Neural crest cell (in vitro differentiated cells): ENCODE data around the gene PCDHA4. TPM values are rescaled to one million over a fixed set of nuclear protein-coding genes. Genes with fewer than 3 reads are reported as not detected.
A peak's percentile ranks its signal among the peaks of the same experiment; 100 is the strongest.
"Not testable (repeated sequence)": the region's sequence is repeated elsewhere in the genome, so short reads cannot be mapped to it uniquely, and the experiment has no call there.

ENCODE experiments used
- DNase-seq: peaks from one replicate; pipeline ENCODE4 v3.0.0; 2021; ENCODE audit warnings: low read depth, mixed read lengths, low spot score
- H3K27ac Mint-ChIP-seq: one replicate; pipeline ENCODE4 v1.8.0; 2021; ENCODE audit warnings: mild to moderate bottlenecking, mixed read lengths; ENCODE audit not compliant: unreplicated experiment
- H3K27me3 Mint-ChIP-seq: 2 replicates; pipeline ENCODE4 v1.8.0; 2021; ENCODE audit warnings: low read depth, mild to moderate bottlenecking, mixed read lengths
- H3K36me3 Mint-ChIP-seq: 2 replicates; pipeline ENCODE4 v1.8.0; 2021; ENCODE audit warnings: low read depth, mild to moderate bottlenecking, mixed read lengths
- H3K4me1 Mint-ChIP-seq: 2 replicates; pipeline ENCODE4 v1.8.0; 2021; ENCODE audit warnings: mixed read lengths
- H3K4me3 Mint-ChIP-seq: one replicate; pipeline ENCODE4 v1.8.0; 2021; ENCODE audit warnings: mild to moderate bottlenecking, mixed read lengths
- H3K9me3 Mint-ChIP-seq: 2 replicates; pipeline ENCODE4 v1.8.0; 2021; ENCODE audit warnings: mixed read lengths
- total RNA-seq: library from RNA; stranded (reverse); gene quantifications from 2 replicates; pipeline ENCODE4 v1.2.1, GENCODE V29; 2021
- TF ChIP-seq, protein P1 (sequence below): fragments of 200-600 bp; sonication (generic); conservative IDR thresholded peaks from 2 replicates; pipeline ENCODE4 v1.5.0; 2021; ENCODE audit warnings: antibody characterized with exemption, mild to moderate bottlenecking

PCDHA4 gene
- total RNA-seq, 1 donor from 2014 or later, result 9.0 TPM

DNA sequence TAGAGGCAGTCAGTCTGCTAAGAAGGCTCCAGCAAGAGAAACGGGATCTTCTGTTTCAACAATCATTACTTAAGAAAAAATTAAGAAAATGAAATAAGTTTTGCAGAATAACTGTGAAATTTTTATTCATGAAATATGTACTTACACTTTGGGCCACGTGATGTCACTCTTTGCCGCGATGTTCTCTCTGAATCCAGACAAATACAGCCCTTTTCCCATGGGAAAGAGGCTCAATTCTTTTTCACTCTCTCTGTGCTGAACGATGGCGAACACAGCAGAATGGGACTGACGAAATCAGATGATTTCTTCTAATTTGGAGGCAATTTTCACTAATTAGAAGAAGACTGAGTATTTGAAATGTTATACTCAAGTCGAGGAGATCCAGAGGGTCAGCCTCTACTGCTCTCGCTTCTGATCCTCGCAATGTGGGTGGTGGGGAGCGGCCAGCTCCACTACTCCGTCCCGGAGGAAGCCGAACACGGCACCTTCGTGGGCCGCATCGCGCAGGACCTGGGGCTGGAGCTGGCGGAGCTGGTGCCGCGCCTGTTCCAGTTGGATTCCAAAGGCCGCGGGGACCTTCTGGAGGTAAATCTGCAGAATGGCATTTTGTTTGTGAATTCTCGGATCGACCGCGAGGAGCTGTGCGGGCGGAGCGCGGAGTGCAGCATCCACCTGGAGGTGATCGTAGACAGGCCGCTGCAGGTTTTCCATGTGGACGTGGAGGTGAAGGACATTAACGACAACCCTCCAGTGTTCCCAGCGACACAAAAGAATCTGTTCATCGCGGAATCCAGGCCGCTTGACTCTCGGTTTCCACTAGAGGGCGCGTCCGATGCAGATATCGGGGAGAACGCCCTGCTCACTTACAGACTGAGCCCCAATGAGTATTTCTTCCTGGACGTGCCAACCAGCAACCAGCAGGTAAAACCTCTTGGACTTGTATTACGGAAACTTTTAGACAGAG lies 41.6 kb downstream of the PCDHA4 start, which contains the start of gene PCDHA9:
Gene PCDHA9 (plus strand): TSS at position 244 of the 964 bp plus-strand sequence. CDS start 114 bp downstream, at position 358.
- TF ChIP-seq, protein P1, sequence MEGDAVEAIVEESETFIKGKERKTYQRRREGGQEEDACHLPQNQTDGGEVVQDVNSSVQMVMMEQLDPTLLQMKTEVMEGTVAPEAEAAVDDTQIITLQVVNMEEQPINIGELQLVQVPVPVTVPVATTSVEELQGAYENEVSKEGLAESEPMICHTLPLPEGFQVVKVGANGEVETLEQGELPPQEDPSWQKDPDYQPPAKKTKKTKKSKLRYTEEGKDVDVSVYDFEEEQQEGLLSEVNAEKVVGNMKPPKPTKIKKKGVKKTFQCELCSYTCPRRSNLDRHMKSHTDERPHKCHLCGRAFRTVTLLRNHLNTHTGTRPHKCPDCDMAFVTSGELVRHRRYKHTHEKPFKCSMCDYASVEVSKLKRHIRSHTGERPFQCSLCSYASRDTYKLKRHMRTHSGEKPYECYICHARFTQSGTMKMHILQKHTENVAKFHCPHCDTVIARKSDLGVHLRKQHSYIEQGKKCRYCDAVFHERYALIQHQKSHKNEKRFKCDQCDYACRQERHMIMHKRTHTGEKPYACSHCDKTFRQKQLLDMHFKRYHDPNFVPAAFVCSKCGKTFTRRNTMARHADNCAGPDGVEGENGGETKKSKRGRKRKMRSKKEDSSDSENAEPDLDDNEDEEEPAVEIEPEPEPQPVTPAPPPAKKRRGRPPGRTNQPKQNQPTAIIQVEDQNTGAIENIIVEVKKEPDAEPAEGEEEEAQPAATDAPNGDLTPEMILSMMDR, result peak; percentile 28
- H3K27me3 Mint-ChIP-seq, H3K4me3 Mint-ChIP-seq, H3K4me1 Mint-ChIP-seq, H3K27ac Mint-ChIP-seq, DNase-seq: not testable (repeated sequence)
- peaks cover 44% of the 10 kb centered on the region for H3K36me3 Mint-ChIP-seq
- peaks cover 15% of the 10 kb centered on the region for H3K9me3 Mint-ChIP-seq

DNA sequence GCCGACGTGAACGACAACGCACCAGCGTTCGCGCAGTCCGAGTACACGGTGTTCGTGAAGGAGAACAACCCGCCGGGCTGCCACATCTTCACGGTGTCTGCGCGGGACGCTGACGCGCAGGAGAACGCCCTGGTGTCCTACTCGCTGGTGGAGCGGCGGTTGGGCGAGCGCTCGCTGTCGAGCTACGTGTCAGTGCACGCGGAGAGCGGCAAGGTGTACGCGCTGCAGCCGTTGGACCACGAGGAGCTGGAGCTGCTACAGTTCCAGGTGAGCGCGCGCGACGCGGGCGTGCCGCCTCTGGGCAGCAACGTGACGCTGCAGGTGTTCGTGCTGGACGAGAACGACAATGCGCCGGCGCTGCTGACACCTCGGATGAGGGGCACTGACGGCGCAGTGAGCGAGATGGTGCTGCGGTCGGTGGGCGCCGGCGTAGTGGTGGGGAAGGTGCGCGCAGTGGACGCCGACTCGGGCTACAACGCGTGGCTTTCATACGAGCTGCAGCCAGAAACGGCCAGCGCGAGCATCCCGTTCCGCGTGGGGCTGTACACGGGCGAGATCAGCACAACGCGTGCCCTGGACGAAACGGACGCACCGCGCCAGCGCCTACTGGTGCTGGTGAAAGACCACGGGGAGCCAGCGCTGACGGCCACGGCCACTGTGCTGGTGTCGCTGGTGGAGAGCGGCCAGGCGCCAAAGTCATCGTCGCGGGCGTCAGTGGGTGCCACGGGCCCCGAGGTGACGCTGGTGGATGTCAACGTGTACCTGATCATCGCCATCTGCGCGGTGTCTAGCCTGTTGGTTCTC lies 43.2 kb downstream of the PCDHA4 start:
- H3K4me1 Mint-ChIP-seq, H3K4me3 Mint-ChIP-seq, H3K27me3 Mint-ChIP-seq, DNase-seq, H3K27ac Mint-ChIP-seq: not testable (repeated sequence)
- Mint-ChIP-seq H3K36me3 (peaks cover 45% of the 10 kb centered on the region), H3K9me3 (peaks cover 15% of the 10 kb centered on the region)

- peaks cover 63% of the 10 kb centered on the region for H3K36me3 Mint-ChIP-seq
- peak within 1 kb of the TSS; percentile 76 for H3K27ac Mint-ChIP-seq
- no peak for DNase-seq
- no peaks in the 10 kb centered on the region for H3K27me3 Mint-ChIP-seq
- TF ChIP-seq, protein P1, result peak; percentile 70
- peaks cover 5% of the 10 kb centered on the region for H3K4me1 Mint-ChIP-seq
- peaks cover 11% of the 10 kb centered on the region for H3K9me3 Mint-ChIP-seq
- H3K4me3 Mint-ChIP-seq, result peak within 1 kb of the TSS; percentile 82
Measured at GRCh38 chr5:140855772-140856674, 49.2 kb downstream of the PCDHA4 start, which contains the start of gene PCDHA10. PCDHA10 (plus strand) TSS chr5:140855897; CDS start chr5:140856049, 152 bp downstream.

GRCh38 chr5:140857177-140857986 lies 50.5 kb downstream of the PCDHA4 start:
- Mint-ChIP-seq H3K4me1 (peaks cover 5% of the 10 kb centered on the region), H3K4me3 (no peak overlapping the region), H3K27me3 (no peaks in the 10 kb centered on the region), H3K9me3 (peaks cover 14% of the 10 kb centered on the region), H3K36me3 (peaks cover 72% of the 10 kb centered on the region), H3K27ac (no peak overlapping the region)
- no peak for DNase-seq
- TF ChIP-seq, protein P1, result no peak

- H3K9me3 Mint-ChIP-seq, result peaks cover 14% of the 10 kb centered on the region
- H3K27ac Mint-ChIP-seq, result no peak overlapping the region
- H3K4me1 Mint-ChIP-seq, result peaks cover 5% of the 10 kb centered on the region
- H3K27me3 Mint-ChIP-seq, result no peaks in the 10 kb centered on the region
- TF ChIP-seq, protein P1, result no peak
- no peak overlapping the region for H3K4me3 Mint-ChIP-seq
- no peak for DNase-seq
- H3K36me3 Mint-ChIP-seq, result peaks cover 74% of the 10 kb centered on the region
Measured at GRCh38 chr5:140857987-140858240, 51.0 kb downstream of the PCDHA4 start.
